Mesenchymal stem cell (in vitro differentiated cells and primary cell): ENCODE data around the gene METTL25B.
A peak's percentile ranks its signal among the peaks of the same experiment; 100 is the strongest.

ENCODE experiments used
- DNase-seq: peaks from one replicate; pipeline ENCODE4 v3.0.0-alpha.2; 2013
- H2AFZ ChIP-seq: one replicate; pipeline ENCODE4 v1.6.1; 2013; ENCODE audit warnings: low read depth, mild to moderate bottlenecking, control low read depth, inconsistent platforms, low read length, moderate library complexity
- H2AK5ac ChIP-seq: 2 replicates; pipeline ENCODE4 v1.6.1; 2013; ENCODE audit warnings: low read length, moderate library complexity, mild to moderate bottlenecking, inconsistent platforms; ENCODE audit not compliant: severe bottlenecking
- H2BK120ac ChIP-seq: one replicate; pipeline ENCODE4 v1.6.1; 2013; ENCODE audit warnings: low read depth, mild to moderate bottlenecking, inconsistent platforms, low read length, moderate library complexity
- H2BK12ac ChIP-seq, 2 experiments: one replicate each; pipeline ENCODE4 v1.6.1; 2013; ENCODE audit warnings: inconsistent platforms in 2 of 2, low read length in 2 of 2, mild to moderate bottlenecking in 2 of 2, moderate library complexity in 2 of 2, control low read depth in 1 of 2
- H2BK15ac ChIP-seq: one replicate; pipeline ENCODE4 v1.6.1; 2013; ENCODE audit warnings: mild to moderate bottlenecking, low read depth, inconsistent platforms; ENCODE audit not compliant: poor library complexity, severe bottlenecking
- H2BK5ac ChIP-seq: 2 replicates; pipeline ENCODE4 v1.6.1; 2013; ENCODE audit warnings: low read depth, mild to moderate bottlenecking, low read length, control low read depth, inconsistent platforms; ENCODE audit not compliant: poor library complexity, severe bottlenecking
- H3K14ac ChIP-seq, 2 experiments: one replicate each; pipeline ENCODE4 v1.6.1; 2013; ENCODE audit warnings: inconsistent platforms in 2 of 2, low read length in 2 of 2, control low read depth in 1 of 2, mild to moderate bottlenecking in 1 of 2, moderate library complexity in 1 of 2
- H3K18ac ChIP-seq, 2 experiments: one replicate each; pipeline ENCODE4 v1.6.1; 2013; ENCODE audit warnings: inconsistent platforms in 2 of 2, low read length in 2 of 2, control low read depth in 1 of 2, low read depth in 1 of 2, mild to moderate bottlenecking in 1 of 2
- H3K23ac ChIP-seq, 2 experiments: one replicate each; pipeline ENCODE4 v1.6.1; 2013; ENCODE audit warnings: inconsistent platforms in 2 of 2, low read length in 2 of 2, mild to moderate bottlenecking in 2 of 2, moderate library complexity in 2 of 2, control low read depth in 1 of 2
- H3K27ac ChIP-seq: 2 replicates; pipeline ENCODE4 v1.5.1; 2013; ENCODE audit warnings: mild to moderate bottlenecking, moderate library complexity, low read length, control low read depth, inconsistent platforms; ENCODE audit not compliant: poor library complexity, severe bottlenecking
- H3K27me3 ChIP-seq, 2 experiments: 2 replicates each; pipeline versions ENCODE4 v1.6.1 to v1.7.0; 2013; ENCODE audit warnings: low read length in 2 of 2, mild to moderate bottlenecking in 2 of 2, moderate library complexity in 2 of 2, control low read depth in 1 of 2, inconsistent platforms in 1 of 2; ENCODE audit not compliant: control insufficient read depth in 1 of 2, insufficient read depth in 1 of 2
- H3K36me3 ChIP-seq, 2 experiments: 2 replicates each; pipeline versions ENCODE4 v1.6.1 to v1.7.0; 2013; ENCODE audit warnings: low read length in 2 of 2, control low read depth in 1 of 2, inconsistent platforms in 1 of 2, low read depth in 1 of 2, mild to moderate bottlenecking in 1 of 2; ENCODE audit not compliant: insufficient read depth in 2 of 2, control insufficient read depth in 1 of 2
- H3K4ac ChIP-seq, 2 experiments: one replicate each; pipeline ENCODE4 v1.6.1; 2013; ENCODE audit warnings: inconsistent platforms in 2 of 2, low read length in 2 of 2, mild to moderate bottlenecking in 2 of 2, moderate library complexity in 2 of 2, control low read depth in 1 of 2, low read depth in 1 of 2
- H3K4me1 ChIP-seq: 2 replicates; pipeline ENCODE4 v1.6.1; 2013; ENCODE audit warnings: low read depth, low read length, control low read depth; ENCODE audit not compliant: control insufficient read depth, insufficient read depth
- H3K4me2 ChIP-seq: 2 replicates; pipeline ENCODE4 v1.6.1; 2013; ENCODE audit warnings: low read length, mild to moderate bottlenecking, inconsistent platforms; ENCODE audit not compliant: poor library complexity, severe bottlenecking
- H3K4me3 ChIP-seq, 2 experiments: 2 replicates each; pipeline versions ENCODE4 v1.5.1 to v1.7.0; 2013; ENCODE audit warnings: low read length in 2 of 2, mild to moderate bottlenecking in 2 of 2, control low read depth in 1 of 2, low read depth in 1 of 2; ENCODE audit not compliant: insufficient read depth in 1 of 2
- H3K79me1 ChIP-seq: replicated peaks from 2 replicates; pipeline ENCODE4 v1.6.1; 2013; ENCODE audit warnings: mild to moderate bottlenecking, control low read depth, low read length, inconsistent platforms; ENCODE audit not compliant: poor library complexity, severe bottlenecking
- H3K9ac ChIP-seq: 2 replicates; pipeline ENCODE4 v1.7.0; 2013; ENCODE audit warnings: mild to moderate bottlenecking, low read length, moderate library complexity
- H3K9me3 ChIP-seq: 2 replicates; pipeline ENCODE4 v1.7.0; 2013; ENCODE audit warnings: mild to moderate bottlenecking, low read length; ENCODE audit not compliant: control insufficient read depth
- H4K8ac ChIP-seq: one replicate; pipeline ENCODE4 v1.6.1; 2013; ENCODE audit warnings: inconsistent platforms, mild to moderate bottlenecking, low read length, moderate library complexity
- H4K91ac ChIP-seq: one replicate; pipeline ENCODE4 v1.6.1; 2013; ENCODE audit warnings: mild to moderate bottlenecking, low read length, inconsistent platforms
- WGBS: methylation state at CpG from one replicate; pipeline ENCODE4 v1.1.7; 2013; ENCODE audit warnings: mixed read lengths; 5-methylcytosine and 5-hydroxymethylcytosine counted together

Gene METTL25B

GRCh38 chr1:156765666-156766065, 37.4 kb downstream of the METTL25B start:
- Histone ChIP-seq H3K36me3 (peaks cover 3 to 9% of the 10 kb centered on the region in 2 experiments), H3K4me2 (no peak overlapping the region)

GRCh38 chr1:156766298-156767100, 38.2 kb downstream of the METTL25B start:
- peak; percentile 18 for DNase-seq
- Histone ChIP-seq H2BK15ac (no peak overlapping the region), H2AK5ac (peak overlapping the region; percentile 30), H3K36me3 (peaks cover 9 to 18% of the 10 kb centered on the region in 2 experiments), H3K27ac (peak overlapping the region; percentile 56), H2AFZ (peak overlapping the region; percentile 90), H3K79me1 (peaks cover 7% of the 10 kb centered on the region), H4K91ac (peak overlapping the region; percentile 34), H4K8ac (peak overlapping the region; percentile 94), H3K14ac (peak overlapping the region in 1 of 2 experiments; percentile 7), H3K4me2 (peak overlapping the region; percentile 76), H3K9me3 (no peaks in the 10 kb centered on the region), H2BK120ac (no peak overlapping the region), H3K4me1 (peaks cover 7% of the 10 kb centered on the region), H3K23ac (no peak overlapping the region), H3K4ac (peak overlapping the region; percentile 69 to 96), H2BK5ac (no peak overlapping the region), H3K27me3 (no peaks in the 10 kb centered on the region), H3K18ac (peak overlapping the region; percentile 85 to 87), H3K9ac (peak overlapping the region; percentile 97), H2BK12ac (peak overlapping the region in 1 of 2 experiments; percentile 7), H3K4me3 (peak overlapping the region in 1 of 2 experiments; percentile 91)
- 27% methylated on average over 14 of the region's 14 CpGs for WGBS

More at GRCh38 chr1:156765666-156766065, 37.4 kb downstream of the METTL25B start:
- no peaks in the 10 kb centered on the region for H3K9me3 ChIP-seq
- no peak for DNase-seq
- no peak overlapping the region for H2BK12ac ChIP-seq
- H2AFZ ChIP-seq = no peak overlapping the region
- no peaks in the 10 kb centered on the region for H3K27me3 ChIP-seq
- no peak overlapping the region for H2BK5ac ChIP-seq
- no peak overlapping the region for H3K4ac ChIP-seq
- WGBS = 98% methylated on average over 5 of the region's 5 CpGs
- H3K9ac ChIP-seq = peak overlapping the region; percentile 97
- no peak overlapping the region for H2AK5ac ChIP-seq
- H3K4me3 ChIP-seq = peak overlapping the region in 1 of 2 experiments; percentile 91
- H3K27ac ChIP-seq = no peak overlapping the region
- peaks cover 4% of the 10 kb centered on the region for H3K79me1 ChIP-seq
- H2BK120ac ChIP-seq = no peak overlapping the region
- no peak overlapping the region for H3K23ac ChIP-seq
- no peak overlapping the region for H3K18ac ChIP-seq
- no peak overlapping the region for H4K91ac ChIP-seq
- no peak overlapping the region for H3K14ac ChIP-seq
- H2BK15ac ChIP-seq = no peak overlapping the region
- H3K4me1 ChIP-seq = peaks cover 7% of the 10 kb centered on the region
- peak overlapping the region; percentile 17 for H4K8ac ChIP-seq

GRCh38 chr1:156767101-156767878, 39.0 kb downstream of the METTL25B start, which contains the start of gene PRCC:
Gene PRCC, plus strand, starts transcription at chr1:156767535. Its CDS starts 237 bp downstream, at chr1:156767772.
- no peak within 1 kb of the TSS for H2BK15ac ChIP-seq

More at GRCh38 chr1:156767101-156767878, 39.0 kb downstream of the METTL25B start, which contains the start of gene PRCC:
- peak within 1 kb of the TSS; percentile 94 for H4K8ac ChIP-seq
- peak within 1 kb of the TSS; percentile 97 for H3K9ac ChIP-seq
- H3K27ac ChIP-seq = peak within 1 kb of the TSS; percentile 81
- H3K4ac ChIP-seq = peak within 1 kb of the TSS; percentile 88 to 96
- peak within 1 kb of the TSS; percentile 87 for H2BK5ac ChIP-seq
- peaks cover 7% of the 10 kb centered on the region for H3K4me1 ChIP-seq
- peaks cover 7% of the 10 kb centered on the region for H3K79me1 ChIP-seq
- DNase-seq = peak; percentile 100
- H3K9me3 ChIP-seq = no peaks in the 10 kb centered on the region
- H3K4me2 ChIP-seq = peak within 1 kb of the TSS; percentile 85
- H3K4me3 ChIP-seq = peak within 1 kb of the TSS; percentile 86 to 91
- H2BK12ac ChIP-seq = peak within 1 kb of the TSS; percentile 7 to 47
- peak within 1 kb of the TSS; percentile 87 to 94 for H3K18ac ChIP-seq
- H4K91ac ChIP-seq = peak within 1 kb of the TSS; percentile 95
- H2AFZ ChIP-seq = peak within 1 kb of the TSS; percentile 90
- H2AK5ac ChIP-seq = peak within 1 kb of the TSS; percentile 84
- peak within 1 kb of the TSS; percentile 52 for H2BK120ac ChIP-seq
- peak within 1 kb of the TSS in 1 of 2 experiments; percentile 96 for H3K14ac ChIP-seq
- H3K27me3 ChIP-seq = no peaks in the 10 kb centered on the region
- under 1% methylated on average over 48 of the region's 50 CpGs for WGBS
- peaks cover 9 to 24% of the 10 kb centered on the region in 2 experiments for H3K36me3 ChIP-seq
- H3K23ac ChIP-seq = peak within 1 kb of the TSS in 1 of 2 experiments; percentile 75
